SW480 (cell line): ENCODE data around the gene TAS2R43.
"Not testable (repeated sequence)": the region's sequence is repeated elsewhere in the genome, so short reads cannot be mapped to it uniquely, and the experiment has no call there.

Source experiments
- DNase-seq: peaks from one replicate; pipeline ENCODE4 v3.0.0-alpha.2; 2016; ENCODE audit warnings: low spot score

Gene TAS2R43

GRCh38 chr12:11059784-11060183 lies 32.3 kb downstream of the TAS2R43 start:
- DNase-seq = no peak

GRCh38 chr12:11059041-11059440 lies 33.1 kb downstream of the TAS2R43 start:
- DNase-seq = no peak

DNA sequence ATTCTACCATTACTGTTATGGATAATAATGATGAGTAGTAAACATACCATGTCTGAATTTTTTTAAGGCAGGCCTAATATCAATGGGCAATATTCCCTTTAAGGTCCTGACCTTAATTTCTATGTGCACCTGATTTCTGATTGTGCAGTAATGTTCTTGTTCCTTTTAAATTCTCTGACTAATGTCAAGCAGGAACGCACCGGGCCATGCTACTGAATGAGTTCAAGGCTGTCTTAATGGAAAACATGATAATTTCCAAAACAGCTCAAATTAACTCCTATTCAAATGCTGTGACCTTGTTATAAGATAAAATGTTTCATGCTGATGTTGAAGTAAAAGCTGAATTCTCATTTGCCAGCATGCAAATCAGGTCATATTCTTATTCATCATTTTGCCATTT lies 36.8 kb downstream of the TAS2R43 start:
- DNase-seq = no peak

GRCh38 chr12:11049806-11050531 lies 42.1 kb downstream of the TAS2R43 start:
- DNase-seq = not testable (repeated sequence)

DNA sequence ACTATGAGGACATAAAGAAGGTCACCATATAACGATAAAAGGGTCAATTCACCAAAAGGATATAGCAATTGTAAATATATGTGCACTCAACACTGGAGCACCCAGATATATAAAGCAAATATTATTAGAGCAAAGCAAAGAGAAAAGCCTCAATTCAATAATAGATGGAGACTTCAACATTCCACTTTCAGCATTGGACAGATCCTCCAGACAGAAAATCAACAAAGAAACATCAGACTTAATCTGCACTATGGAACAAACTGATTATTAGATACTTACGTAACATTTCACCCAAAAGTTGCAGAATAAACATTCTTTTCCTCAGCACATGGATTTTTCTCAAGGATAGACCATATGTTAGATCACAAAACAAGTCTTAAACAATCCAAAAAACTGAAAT lies 50.7 kb downstream of the TAS2R43 start:
- not testable (repeated sequence) for DNase-seq
